NCI-H1694 treated with DMSO at 0.1 percent for 48 hours (cell line): ENCODE data around the gene TMED6.

ENCODE experiments used
- DNase-seq: peaks from one replicate; lab custom pipeline; 2025; lab: John Stamatoyannopoulos, UW

TMED6 gene

DNA sequence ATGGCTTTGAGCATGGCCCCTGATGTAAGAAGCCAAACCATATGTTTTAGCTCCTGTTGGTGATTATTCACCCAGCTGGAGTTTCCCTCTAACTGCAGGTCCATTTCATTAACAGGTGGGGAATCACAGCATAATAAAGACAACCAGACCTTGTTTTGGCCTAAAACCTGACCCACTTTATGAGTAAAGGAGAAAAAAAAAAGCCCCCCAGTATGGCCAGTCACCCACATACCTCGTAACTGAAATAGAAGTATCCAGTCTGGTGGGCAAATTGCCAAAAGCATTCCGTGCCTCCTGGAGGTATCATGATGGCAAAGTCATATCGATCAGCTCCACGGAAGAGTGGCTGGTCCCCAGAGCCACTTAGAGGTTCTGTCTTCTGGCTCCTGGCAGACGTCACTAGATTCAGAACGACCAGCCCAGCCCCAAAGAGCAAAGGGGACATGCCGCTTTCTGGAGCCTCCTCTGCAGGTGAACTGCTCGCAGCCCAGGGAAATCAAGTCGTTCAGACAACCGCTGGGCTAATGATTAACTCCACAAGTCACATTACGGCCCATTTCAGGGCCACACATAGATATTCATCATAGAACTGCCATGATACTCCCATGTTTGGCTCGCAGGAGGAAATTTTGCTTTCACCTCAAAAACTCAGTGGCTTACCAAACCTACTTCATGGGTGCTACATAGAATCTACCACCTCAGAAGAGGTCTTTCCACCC lies at the start of gene TMED6:
Gene TMED6 (minus strand): TSS at position 478 of the 719 bp plus-strand sequence. CDS start 33 bp downstream, at position 445.
- DNase-seq, result peak; percentile 9

GRCh38 chr16:69399361-69399760 lies 47.8 kb upstream of the TMED6 start:
- no peak for DNase-seq

DNA sequence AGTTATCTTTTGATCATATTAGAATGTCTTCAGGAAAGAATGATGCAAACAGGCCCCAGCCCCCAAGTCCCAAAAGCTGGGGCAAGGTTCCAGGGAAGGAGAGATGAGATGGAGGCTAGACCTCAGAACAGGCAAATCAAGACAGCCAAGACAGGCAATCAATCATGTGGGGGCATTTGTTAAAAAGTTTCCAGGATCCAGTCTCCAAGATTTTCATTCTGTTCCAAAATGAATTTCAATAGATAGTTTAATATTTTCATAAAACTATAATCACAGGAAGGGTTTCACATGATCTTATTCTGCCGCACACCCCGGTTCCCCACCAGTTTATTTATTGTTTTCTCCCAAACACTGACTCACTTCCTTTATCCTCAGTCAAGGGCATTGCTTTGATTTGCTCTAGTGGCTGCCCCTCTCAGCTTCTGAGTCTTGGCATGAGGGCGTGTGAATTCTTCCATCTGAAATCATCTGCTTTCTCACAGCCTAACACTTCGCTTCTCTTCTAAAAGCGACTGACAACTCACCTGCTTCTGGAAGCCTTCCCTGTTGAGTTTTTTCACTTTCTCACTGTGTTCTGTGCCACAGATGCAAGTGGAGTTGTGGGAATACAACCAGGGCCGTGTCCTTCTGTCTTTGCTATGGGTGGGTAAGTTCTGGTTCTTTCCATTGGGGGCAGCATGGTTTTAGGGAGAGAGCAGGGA lies 46.4 kb upstream of the TMED6 start:
- DNase-seq, result peak; percentile 44

GRCh38 chr16:69396187-69397061 lies 44.8 kb upstream of the TMED6 start:
- peak; percentile 75 for DNase-seq

- DNase-seq, result no peak
Measured at GRCh38 chr16:69395859-69396186, 44.2 kb upstream of the TMED6 start.

GRCh38 chr16:69393898-69394849 lies 42.6 kb upstream of the TMED6 start:
- DNase-seq, result no peak

DNA sequence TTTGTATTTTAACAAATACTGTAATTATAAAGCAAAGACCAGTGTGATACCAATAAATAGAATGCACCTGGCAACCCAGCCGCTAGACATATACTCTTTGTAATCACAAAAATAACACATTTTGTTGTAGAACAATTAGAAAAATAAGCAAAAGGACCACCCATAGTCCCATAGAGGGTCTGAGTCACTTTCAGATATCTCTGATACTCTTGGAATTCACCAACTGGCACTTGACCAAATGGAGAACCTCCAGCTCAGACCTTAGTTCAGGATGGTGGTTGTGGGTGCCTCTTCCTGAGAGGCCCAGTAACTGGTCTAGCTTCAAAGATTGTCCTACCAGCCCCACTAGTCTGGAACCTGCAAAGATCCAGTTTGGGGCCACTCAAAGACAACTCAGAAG lies 35.0 kb upstream of the TMED6 start:
- DNase-seq, result no peak

DNA sequence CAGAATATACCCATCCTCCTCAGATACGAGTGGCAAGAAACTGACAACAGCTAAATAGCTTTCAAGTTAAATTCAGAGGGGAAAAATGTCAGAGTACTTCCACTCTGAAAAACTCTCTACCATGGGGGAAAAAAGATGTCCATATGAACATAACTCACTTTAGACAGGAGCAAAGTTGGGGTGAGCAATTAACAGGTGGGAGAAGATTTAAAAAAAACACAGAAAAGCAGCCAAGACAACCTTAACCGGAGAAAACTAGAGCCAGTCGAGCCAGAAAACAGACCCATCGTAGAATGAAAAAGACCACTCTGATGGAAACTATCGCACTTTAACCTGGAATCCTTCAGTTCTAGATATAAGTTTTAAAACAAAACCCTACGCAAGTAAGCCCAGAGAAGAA lies 33.4 kb upstream of the TMED6 start:
- no peak for DNase-seq

- no peak for DNase-seq
Measured at GRCh38 chr16:69382421-69382820, 30.8 kb upstream of the TMED6 start.

GRCh38 chr16:69381231-69381630 lies 29.6 kb upstream of the TMED6 start:
- no peak for DNase-seq

GRCh38 chr16:69378760-69379159 lies 27.2 kb upstream of the TMED6 start:
- no peak for DNase-seq

- DNase-seq, result no peak
Measured at GRCh38 chr16:69378036-69378435, 26.4 kb upstream of the TMED6 start.

GRCh38 chr16:69376393-69377059 lies 24.9 kb upstream of the TMED6 start:
- DNase-seq, result no peak

- DNase-seq, result no peak
Measured at GRCh38 chr16:69373019-69373418, 21.4 kb upstream of the TMED6 start.

GRCh38 chr16:69371564-69371963 lies 20.0 kb upstream of the TMED6 start:
- DNase-seq, result no peak

- DNase-seq, result no peak
Measured at GRCh38 chr16:69368866-69369265, 17.3 kb upstream of the TMED6 start.

DNA sequence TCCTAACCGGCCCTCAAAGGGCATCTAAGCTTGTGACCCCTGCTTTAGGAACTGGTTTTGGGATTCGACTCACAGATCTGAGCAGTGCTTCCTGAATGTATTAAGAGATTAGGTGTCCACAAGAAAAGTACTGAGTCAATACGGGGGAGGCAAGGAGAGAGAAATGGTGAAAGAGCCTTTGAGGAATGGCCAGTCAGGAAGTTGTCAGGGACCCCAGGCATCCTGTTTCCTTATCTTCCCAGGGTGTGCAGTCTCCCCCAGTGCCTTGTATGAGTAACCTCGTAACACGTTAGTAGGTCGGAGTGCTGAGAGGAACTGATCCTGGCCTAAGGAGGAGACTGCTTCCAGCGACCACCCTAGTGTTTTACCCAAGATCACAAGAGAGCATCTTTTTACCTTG lies 16.4 kb upstream of the TMED6 start:
- no peak for DNase-seq

DNA sequence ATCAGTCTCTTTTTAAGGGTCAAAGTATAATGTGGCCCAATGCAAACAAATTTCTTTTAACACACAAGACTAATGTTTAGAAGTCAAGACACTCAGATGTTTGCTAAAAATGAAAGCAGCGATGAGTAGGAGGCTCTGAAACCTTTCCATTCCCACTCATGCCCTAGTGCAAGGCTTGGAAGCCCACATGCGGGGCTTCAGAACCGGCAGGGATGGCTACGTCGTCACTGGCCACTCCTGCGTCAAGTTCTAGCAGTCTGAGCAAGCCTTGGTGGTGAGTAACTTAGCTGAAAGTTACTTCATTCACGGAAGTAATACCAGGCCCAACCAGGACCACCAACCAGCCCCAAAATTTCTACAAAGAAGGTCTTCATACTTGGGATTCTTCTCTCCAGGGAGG lies 14.8 kb upstream of the TMED6 start:
- no peak for DNase-seq

- DNase-seq, result no peak
Measured at GRCh38 chr16:69365901-69366300, 14.3 kb upstream of the TMED6 start.

- DNase-seq, result no peak
Measured at GRCh38 chr16:69364088-69364487, 12.5 kb upstream of the TMED6 start.

DNA sequence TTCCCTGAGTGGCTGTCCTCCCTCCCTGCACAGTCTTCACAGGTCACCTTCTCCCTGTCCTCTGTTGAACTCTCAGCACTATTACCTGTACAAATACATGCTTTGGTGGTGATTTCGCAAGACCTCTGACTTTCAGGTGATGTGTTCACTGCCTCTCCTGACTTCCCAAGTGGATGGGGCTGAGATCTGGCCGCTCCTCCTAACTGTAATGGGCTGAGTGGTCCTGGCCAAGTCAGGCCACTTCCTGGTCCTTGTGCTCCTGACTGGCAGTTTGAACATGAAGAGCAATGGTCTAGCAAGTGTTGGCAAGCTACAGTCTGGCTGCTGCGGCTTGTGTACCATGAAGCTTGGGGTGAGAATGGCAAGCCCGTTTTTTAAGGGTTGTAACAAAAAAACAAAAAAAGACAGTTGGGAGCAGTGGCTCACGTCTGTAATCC lies 11.7 kb upstream of the TMED6 start:
- DNase-seq, result no peak
